Fibroblast of the aortic adventitia (primary cell): ENCODE results near the gene STAB2. TPM values are rescaled to one million over a fixed set of nuclear protein-coding genes. Genes with fewer than 3 reads are reported as not detected.

Source experiments
- DNase-seq: peaks from one replicate; pipeline ENCODE4 v3.0.0-alpha.2; 2010; ENCODE audit warnings: low read depth
- H3K4me3 ChIP-seq: 2 replicates; pipeline ENCODE4 v1.5.1; 2011; ENCODE audit warnings: low read depth, mild to moderate bottlenecking, control low read depth, low read length, moderate library complexity
- total RNA-seq: library from RNA; depleted of rRNA; stranded (reverse); fragments of >200 nt; gene quantifications from 2 replicates; pipeline ENCODE4 v1.2.3, GENCODE V29; 2012; ENCODE audit warnings: low replicate concordance
- TF ChIP-seq, protein P1 (sequence below): IDR thresholded peaks from 2 replicates; pipeline ENCODE4 v1.5.1; 2011; ENCODE audit warnings: mild to moderate bottlenecking, low read length, control low read depth, inconsistent platforms; ENCODE audit not compliant: insufficient read depth

Gene STAB2
- total RNA-seq, 1 donor = not detected

DNA sequence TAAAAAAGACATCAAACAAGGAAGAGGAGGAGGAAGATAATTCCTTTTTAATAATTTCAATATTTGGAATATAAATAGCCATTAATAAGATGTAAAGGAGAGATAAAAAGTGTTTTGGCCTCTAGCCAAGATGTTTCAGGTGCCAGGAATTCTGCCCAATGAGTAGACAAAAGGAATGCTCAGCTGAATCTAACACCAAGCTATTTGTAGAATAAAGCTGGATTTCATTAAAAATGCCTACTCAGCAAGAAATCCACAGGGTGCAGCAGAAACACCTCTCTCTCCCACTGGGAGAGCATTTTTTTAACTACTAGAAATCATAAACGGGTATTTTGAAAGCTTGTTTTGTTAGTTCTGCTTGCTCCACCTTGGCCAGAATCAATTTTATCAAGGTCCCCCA, 4.1 kb upstream of the STAB2 start:
- H3K4me3 ChIP-seq = no peak overlapping the region

DNA sequence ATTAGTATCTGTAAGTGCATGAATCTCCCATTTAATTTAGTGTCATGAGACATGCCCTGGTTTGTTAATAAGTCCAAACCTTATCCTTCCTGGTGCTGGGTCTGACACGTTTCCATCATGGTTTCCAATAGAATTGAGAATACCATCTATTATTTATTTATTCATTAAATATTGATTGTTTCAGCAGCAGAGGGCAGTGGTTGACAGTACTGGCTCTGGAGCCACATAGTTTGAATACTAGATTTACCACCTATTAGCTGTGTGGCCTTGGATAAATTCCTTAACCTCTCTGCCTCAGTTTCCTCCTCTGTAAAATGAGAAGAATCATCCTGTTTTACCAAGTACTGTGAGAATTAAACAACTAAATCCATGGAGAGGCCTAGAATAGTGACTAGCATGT, 941 bp upstream of the STAB2 start:
- DNase-seq = peak; percentile 13
- TF ChIP-seq, protein P1, sequence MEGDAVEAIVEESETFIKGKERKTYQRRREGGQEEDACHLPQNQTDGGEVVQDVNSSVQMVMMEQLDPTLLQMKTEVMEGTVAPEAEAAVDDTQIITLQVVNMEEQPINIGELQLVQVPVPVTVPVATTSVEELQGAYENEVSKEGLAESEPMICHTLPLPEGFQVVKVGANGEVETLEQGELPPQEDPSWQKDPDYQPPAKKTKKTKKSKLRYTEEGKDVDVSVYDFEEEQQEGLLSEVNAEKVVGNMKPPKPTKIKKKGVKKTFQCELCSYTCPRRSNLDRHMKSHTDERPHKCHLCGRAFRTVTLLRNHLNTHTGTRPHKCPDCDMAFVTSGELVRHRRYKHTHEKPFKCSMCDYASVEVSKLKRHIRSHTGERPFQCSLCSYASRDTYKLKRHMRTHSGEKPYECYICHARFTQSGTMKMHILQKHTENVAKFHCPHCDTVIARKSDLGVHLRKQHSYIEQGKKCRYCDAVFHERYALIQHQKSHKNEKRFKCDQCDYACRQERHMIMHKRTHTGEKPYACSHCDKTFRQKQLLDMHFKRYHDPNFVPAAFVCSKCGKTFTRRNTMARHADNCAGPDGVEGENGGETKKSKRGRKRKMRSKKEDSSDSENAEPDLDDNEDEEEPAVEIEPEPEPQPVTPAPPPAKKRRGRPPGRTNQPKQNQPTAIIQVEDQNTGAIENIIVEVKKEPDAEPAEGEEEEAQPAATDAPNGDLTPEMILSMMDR = peak; percentile 13
- H3K4me3 ChIP-seq = no peak overlapping the region

More for the DNA sequence above, 4.1 kb upstream of the STAB2 start:
- no peak for DNase-seq
- TF ChIP-seq, protein P1 = no peak

DNA sequence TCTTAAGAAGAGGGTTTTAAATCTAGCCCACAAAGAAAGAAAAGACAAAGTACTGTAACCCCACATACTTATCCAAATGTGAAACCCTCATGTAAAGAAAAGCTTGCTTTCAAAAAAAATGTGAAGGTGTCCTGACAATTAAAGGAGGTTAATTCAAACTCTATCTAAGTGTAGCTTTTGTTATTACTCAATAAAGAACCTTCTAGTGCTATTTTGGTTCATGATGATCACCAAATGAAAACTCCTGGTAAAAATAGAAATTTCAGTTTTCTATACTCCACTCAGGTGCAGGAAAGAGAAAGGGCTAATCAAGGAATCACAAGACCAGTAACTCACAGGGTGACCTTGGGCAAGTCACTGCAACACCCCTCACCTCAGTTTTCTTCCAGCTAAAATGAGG, 1.6 kb downstream of the STAB2 start:
- no peak for DNase-seq
- TF ChIP-seq, protein P1 = no peak
- no peak overlapping the region for H3K4me3 ChIP-seq

DNA sequence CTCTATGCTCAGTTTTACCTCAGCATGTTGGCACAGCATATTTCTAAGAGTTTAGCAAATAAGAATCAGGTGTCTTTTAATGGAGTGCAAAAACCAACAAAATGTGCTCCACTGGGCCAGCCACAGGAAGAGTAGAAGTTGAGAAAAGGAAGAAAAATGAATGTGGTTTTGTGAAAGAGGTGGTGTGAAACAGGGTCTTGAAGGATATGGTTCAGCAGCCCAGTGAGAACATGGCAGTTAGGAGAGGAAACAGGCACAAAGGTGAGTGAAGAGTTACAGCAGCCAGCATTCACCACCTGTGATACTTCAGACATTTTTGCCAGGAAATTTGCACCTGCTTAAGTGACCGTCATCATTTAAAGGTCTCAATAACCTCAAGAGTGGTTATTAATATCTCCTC, 2.4 kb downstream of the STAB2 start:
- DNase-seq = no peak
- TF ChIP-seq, protein P1 = no peak
- H3K4me3 ChIP-seq = no peak overlapping the region

DNA sequence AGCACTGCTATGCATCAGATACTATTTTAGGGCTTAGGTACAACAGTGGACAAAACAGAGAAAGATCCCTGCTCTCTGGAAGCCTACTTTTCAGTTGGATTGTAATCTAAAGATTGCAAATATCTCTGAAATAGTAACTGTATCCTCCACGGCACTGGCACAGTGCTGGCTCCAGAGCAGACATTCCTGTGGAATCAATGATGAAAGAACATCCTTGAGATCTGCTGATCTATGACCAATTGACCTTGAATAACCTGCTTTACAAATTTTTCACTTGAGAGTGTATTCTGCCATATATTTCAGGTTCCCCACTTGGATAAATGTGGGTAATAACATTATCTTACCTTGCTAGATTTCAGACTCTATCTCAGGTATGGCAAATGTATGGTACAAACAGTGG, 3.2 kb downstream of the STAB2 start:
- DNase-seq = no peak
- TF ChIP-seq, protein P1 = no peak

DNA sequence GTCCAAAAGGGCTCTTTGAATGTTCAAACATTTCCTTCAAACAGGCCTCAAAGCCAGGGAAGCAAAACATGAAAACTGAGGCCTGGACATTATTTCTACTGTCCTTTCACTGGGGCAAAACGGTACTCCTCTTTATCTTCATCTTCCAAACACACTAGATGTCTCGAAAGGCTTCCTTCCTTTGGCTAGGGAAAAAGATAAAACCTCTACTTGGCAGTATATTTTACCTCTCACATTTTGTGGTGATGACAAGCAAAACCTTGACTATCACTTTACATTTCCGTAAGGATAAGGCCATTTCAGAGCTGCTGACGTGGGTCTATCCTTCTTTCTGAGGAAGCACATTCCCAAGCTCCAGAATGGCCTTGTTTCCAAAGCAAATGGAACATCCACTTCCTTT, 9.9 kb downstream of the STAB2 start:
- DNase-seq = no peak
- no peak overlapping the region for H3K4me3 ChIP-seq
- TF ChIP-seq, protein P1 = no peak

More for the DNA sequence above, 3.2 kb downstream of the STAB2 start:
- no peak overlapping the region for H3K4me3 ChIP-seq

DNA sequence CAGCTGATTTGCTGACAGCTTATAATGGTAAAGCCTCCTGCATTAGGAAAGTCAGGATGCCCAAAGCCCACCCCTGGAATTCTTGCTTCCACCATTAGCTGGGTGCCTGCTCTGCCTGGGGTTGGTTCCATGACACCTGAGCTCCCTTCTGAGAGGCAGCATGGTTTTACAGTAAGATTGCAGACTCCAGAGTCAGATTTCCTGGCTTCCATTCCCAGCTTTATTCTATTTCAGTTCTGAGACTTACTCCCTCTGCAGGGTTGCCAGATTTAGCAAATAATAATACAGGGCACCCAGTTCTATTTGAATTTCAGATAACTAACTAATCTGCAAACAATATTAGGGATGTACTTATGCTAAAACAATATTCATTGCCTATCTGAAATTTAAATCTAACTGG, 12.2 kb downstream of the STAB2 start:
- TF ChIP-seq, protein P1 = no peak
- no peak overlapping the region for H3K4me3 ChIP-seq
- no peak for DNase-seq
